Prostate gland (tissue), 2 donors: Measurements from ENCODE around the gene COMMD8. TPM values are rescaled to one million over a fixed set of nuclear protein-coding genes. Genes with fewer than 3 reads are reported as not detected.

ENCODE experiments used
- DNase-seq: peaks from one replicate; pipeline ENCODE4 v3.0.0-alpha.2; 2019; ENCODE audit warnings: low spot score
- H3K27ac ChIP-seq, 2 donors: fragments of 200-600 bp; sonication (generic); 2 replicates each; pipeline ENCODE4 v1.5.1; 2017 to 2019
- H3K27me3 ChIP-seq: fragments of 200-600 bp; sonication (generic); replicated peaks from 2 replicates; pipeline ENCODE4 v1.5.1; 2019; ENCODE audit not compliant: insufficient read depth
- H3K36me3 ChIP-seq, 2 donors: fragments of 200-600 bp; sonication (generic); 1 replicate in 1 of 2; 2 replicates in 1 of 2; pipeline versions ENCODE4 v1.5.1 to v1.8.1; 2017 to 2019
- H3K4me1 ChIP-seq: fragments of 200-600 bp; sonication (generic); replicated peaks from 2 replicates; pipeline ENCODE4 v1.5.1; 2019
- H3K4me3 ChIP-seq, 2 donors: fragments of 200-600 bp; sonication (generic); 2 replicates each; pipeline ENCODE4 v1.5.1; 2017 to 2019
- H3K9me3 ChIP-seq: fragments of 200-600 bp; sonication (generic); 2 replicates; pipeline ENCODE4 v1.5.1; 2017
- CTCF ChIP-seq, 4 experiments: fragments of 200-600 bp in 2 of 4; fragments of 450-650 bp in 2 of 4; sonication (generic) in 2 of 4; IDR thresholded peaks; 1 replicate in 3 of 4; 2 replicates in 1 of 4; pipeline ENCODE4 v1.5.1; 2016 to 2019; ENCODE audit warnings: antibody characterized with exemption in 4 of 4, mild to moderate bottlenecking in 2 of 4, moderate library complexity in 2 of 4
- POLR2A ChIP-seq: fragments of 450-650 bp; IDR thresholded peaks from one replicate; pipeline ENCODE4 v1.6.1; 2016; ENCODE audit warnings: antibody characterized with exemption, mild to moderate bottlenecking
- POLR2AphosphoS5 ChIP-seq: sonication (generic); formaldehyde crosslinking; IDR thresholded peaks from one replicate; pipeline ENCODE4 v1.6.1; 2017; ENCODE audit warnings: antibody characterized with exemption
- WGBS: methylation state at CpG from one replicate; pipeline ENCODE4 v1.1.5; 2018; 5-methylcytosine and 5-hydroxymethylcytosine counted together
- intact Hi-C: fragments of 100-400 bp; cut with DNase I; formaldehyde crosslinking; loops from one replicate; pipeline ENCODE4 v1.14.2; 2022
- total RNA-seq, 2 donors: library from RNA; depleted of rRNA; stranded (reverse); fragments of >200 nt; gene quantifications; one replicate each; pipeline ENCODE4 v1.1.0, GENCODE V29; 2016

Gene COMMD8
- total RNA-seq, 2 donors from 2014 or later: 11.9 to 12.2 TPM

- H3K9me3 ChIP-seq: no peaks in the 10 kb centered on the region
- H3K4me1 ChIP-seq: no peaks in the 10 kb centered on the region
- H3K36me3 ChIP-seq: no peaks in the 10 kb centered on the region
- no peak overlapping the region for H3K4me3 ChIP-seq
- TF ChIP-seq CTCF (IDR thresholded peaks at IDR 0.05) (no peak), POLR2A (no peak), POLR2AphosphoS5 (no peak)
- no peak overlapping the region for H3K27ac ChIP-seq
- DNase-seq: no peak
- no peaks in the 10 kb centered on the region for H3K27me3 ChIP-seq
- intact Hi-C loops: no loop called here
Observed at GRCh38 chr4:47415719-47416118, 47.8 kb downstream of the COMMD8 start.

GRCh38 chr4:47413521-47413920, 50.0 kb downstream of the COMMD8 start:
- no peak overlapping the region for H3K4me3 ChIP-seq
- H3K36me3 ChIP-seq: no peaks in the 10 kb centered on the region
- 39% methylated on average over 2 of the region's 2 CpGs for WGBS
- H3K27me3 ChIP-seq: no peaks in the 10 kb centered on the region
- DNase-seq: no peak
- H3K27ac ChIP-seq: no peak overlapping the region
- intact Hi-C loops: no loop called here
- H3K4me1 ChIP-seq: no peaks in the 10 kb centered on the region
- H3K9me3 ChIP-seq: no peaks in the 10 kb centered on the region
- TF ChIP-seq CTCF (IDR thresholded peaks at IDR 0.05) (no peak), POLR2AphosphoS5 (no peak), POLR2A (no peak)

- intact Hi-C loops: no loop called here
- no peak for DNase-seq
- 20% methylated on average over 1 of the region's 1 CpG for WGBS
- no peaks in the 10 kb centered on the region for H3K9me3 ChIP-seq
- H3K4me3 ChIP-seq: no peak overlapping the region
- no peaks in the 10 kb centered on the region for H3K36me3 ChIP-seq
- H3K27ac ChIP-seq: no peak overlapping the region
- no peaks in the 10 kb centered on the region for H3K27me3 ChIP-seq
- TF ChIP-seq CTCF (IDR thresholded peaks at IDR 0.05) (no peak), POLR2A (no peak), POLR2AphosphoS5 (no peak)
- no peaks in the 10 kb centered on the region for H3K4me1 ChIP-seq
Observed at GRCh38 chr4:47410271-47410670, 53.2 kb downstream of the COMMD8 start.

- intact Hi-C loops: no loop called here
- no peaks in the 10 kb centered on the region for H3K9me3 ChIP-seq
- TF ChIP-seq CTCF (IDR thresholded peaks at IDR 0.05): no peak
- no peak overlapping the region for H3K27ac ChIP-seq
- H3K4me3 ChIP-seq: no peak overlapping the region
- H3K36me3 ChIP-seq: no peaks in the 10 kb centered on the region
- no peaks in the 10 kb centered on the region for H3K4me1 ChIP-seq
- WGBS: 49% methylated on average over 2 of the region's 2 CpGs
- no peaks in the 10 kb centered on the region for H3K27me3 ChIP-seq
- no peak for DNase-seq
Observed at GRCh38 chr4:47406408-47406807, 57.1 kb downstream of the COMMD8 start.

Other genes with a start within 250 kb of the COMMD8 start
- gene ATP10D, start 21.6 kb upstream of the COMMD8 start, total RNA-seq: 10 to 100 TPM; 10.9 to 17.0 TPM